ENCODE results near the gene WNT6.

DNA sequence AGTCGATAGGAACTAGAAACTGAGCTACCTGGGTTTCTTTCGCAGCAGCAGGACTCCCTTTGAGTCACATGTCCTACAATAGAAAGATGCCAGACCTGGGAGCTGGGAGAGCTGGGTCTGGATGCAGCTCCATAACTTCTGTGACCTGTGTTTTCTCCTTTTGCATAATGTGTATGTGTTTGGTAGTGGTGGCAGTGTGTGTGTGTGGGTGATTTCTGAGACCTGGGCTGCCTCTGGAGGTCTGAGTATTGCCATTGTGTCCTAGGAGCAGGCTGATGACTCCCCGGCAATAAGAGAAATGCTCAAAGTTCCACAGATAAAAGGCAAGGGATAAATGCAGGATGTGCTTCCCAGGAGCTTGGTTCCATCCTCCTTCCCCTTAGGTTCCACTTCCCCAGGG, 27.5 kb downstream of the WNT6 start:
- no peak for TF ChIP-seq CTCF (conservative IDR thresholded peaks at IDR 0.05; ENCODE audit: low read length)
- TF ChIP-seq EZH2phosphoT487 (IDR thresholded peaks at IDR 0.05; ENCODE audit: borderline replicate concordance), result no peak

Measured in Loucy (cell line).